Stimulated activated naive CD4-positive, alpha-beta T cell treated with Interleukin-2 at 50 U/mL for 16 hours (primary cell): Measurements from ENCODE around the gene FKBP15.
"Not testable (repeated sequence)": the region's sequence is repeated elsewhere in the genome, so short reads cannot be mapped to it uniquely, and the experiment has no call there.

Source experiments
- DNase-seq: peaks from one replicate; lab custom pipeline; 2025; lab: John Stamatoyannopoulos, UW

The FKBP15 gene

DNA sequence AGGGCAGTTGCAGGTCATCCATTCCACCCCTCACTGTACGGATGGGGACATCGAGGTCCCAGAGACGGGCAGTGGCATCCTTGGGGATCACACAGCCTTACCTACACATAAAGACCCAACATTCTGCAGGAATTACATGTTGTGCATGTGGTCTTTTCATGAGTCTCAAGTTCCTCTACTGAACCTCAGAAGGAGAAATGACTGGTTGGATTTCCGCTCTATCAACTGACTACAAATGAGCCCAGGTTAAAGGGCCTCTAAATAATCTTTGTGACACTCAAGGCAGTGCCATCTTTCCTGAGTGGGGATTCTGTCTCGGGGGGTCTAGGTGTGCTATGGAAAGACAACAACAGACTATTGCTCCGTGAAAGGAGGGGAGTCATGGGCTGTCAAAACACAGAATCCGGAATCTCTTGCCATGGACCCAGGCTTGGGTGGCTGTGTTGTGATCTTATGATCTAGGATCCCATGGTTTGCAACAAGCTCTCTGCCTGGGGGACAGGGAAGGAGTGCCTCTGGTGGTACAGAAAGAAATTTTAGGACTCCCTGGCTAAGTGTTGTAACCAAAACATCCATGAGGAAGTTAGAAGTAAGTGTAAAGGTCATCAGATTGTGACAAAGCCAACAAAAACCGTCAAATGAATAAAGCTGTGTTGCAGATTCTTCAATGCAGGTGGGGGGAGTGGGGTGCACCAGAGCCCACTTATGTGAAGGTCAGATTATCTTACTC, 72.1 kb downstream of the FKBP15 start:
- no peak for DNase-seq

DNA sequence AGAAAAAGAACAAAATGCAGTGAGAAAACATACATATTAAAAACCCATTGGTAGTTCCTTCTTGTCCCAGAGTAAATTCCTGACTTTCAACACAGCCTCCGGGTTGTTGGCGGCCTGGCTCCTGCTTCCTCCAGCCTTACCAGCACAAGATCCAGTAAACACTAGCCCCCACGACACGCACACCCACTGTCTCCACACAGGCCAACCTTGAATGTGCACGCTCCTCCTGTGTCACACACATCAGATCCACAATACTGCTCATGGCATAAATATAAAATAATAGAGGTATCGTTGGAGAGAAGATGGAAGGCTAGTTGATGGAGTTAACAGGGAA, 72.7 kb downstream of the FKBP15 start:
- DNase-seq, result no peak

DNA sequence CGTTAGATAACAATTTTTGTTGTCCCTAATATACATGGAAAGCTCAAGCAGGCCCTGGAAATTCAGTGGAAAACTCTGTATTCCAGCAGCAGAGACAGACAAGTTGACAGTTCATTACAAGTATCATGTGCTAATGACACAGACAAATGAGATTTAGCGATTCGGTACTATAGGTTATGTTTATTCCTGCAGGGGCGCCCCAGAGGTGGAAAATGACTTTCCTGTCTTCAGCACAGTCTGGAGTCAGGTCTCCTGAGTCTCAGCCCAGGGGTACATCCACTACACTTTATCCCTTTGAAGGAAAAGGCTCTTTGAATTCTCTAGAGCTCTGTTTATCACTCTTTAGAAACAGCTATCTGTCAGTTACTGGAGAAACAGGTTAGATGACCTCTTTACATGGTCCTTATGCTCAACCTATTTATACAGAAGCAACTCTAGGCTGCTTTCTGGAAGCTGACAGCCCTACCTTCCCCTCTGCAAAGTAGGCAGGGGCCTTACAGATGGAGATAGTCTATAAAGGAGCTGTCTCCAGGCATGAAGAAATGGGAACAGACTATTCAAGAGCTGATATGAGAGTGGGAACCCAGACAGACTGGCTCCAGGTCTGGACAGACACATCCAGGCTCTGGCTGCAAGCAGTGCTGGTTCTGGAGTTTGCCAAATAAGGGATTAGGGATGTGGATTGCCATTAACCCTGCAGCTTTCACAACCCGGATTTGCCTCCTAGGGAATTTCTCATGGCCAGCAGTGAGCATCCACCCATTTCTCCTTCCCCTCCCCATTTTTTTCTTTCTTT, 77.4 kb downstream of the FKBP15 start:
- DNase-seq, result no peak

DNA sequence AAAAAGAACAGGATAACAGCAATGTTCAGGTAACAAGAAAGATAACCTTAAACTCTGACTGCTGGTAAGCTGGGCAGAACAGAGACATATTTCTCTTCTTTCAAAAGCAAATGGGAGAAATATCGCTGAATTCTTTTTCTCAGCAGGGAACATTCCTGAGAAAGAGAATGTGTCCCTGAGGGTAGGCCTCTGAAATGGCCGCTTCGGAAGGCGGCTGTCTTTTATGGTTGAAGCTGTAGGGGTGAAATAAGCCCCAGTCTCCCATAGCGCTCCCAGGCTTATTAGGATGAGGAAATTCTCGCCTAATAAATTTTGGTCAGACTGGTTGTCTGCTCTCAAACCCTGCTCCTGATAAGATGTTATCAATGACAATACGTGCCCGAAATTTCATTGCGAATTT, 80.2 kb downstream of the FKBP15 start:
- DNase-seq, result not testable (repeated sequence)

DNA sequence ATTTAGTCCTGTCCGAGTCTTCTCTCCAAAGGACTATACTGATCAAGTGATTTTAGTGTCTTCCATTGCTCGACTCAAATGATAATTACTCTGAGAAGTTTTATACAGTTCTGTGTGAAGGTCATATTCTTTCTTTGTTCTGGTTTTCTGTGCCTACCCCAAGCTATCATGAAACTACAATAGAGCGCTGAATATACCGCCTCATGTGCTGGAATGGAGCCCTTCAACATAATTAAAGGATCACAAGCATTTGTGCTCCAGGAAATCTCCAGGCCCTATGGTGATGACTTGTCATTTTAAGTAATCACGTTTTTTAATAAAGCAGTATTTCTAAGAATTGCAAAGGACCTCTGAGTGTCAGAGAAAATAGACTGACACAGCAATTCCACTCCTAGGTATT, 81.1 kb downstream of the FKBP15 start:
- no peak for DNase-seq

- DNase-seq, result no peak
Measured at GRCh38 chr9:113139225-113139829, 81.8 kb downstream of the FKBP15 start.

DNA sequence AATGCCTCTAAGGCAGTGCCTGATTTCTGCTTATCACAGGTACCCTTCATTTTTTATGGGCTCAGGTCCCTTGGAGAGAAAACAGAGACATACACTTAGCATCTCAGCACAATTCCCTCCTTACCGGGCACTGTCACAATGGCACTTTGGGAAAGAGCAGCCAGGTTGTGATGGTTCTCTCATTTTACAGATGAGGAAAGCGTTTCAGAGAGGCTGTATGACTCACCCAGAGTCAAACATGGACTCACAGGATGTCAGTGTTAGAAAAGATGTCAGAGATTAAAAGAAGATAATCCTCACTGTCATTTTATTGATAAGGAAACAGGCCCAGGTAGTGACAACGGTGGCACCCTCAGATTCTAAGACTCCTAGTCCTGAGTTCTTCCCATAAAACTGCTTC, 82.3 kb downstream of the FKBP15 start:
- DNase-seq, result no peak

DNA sequence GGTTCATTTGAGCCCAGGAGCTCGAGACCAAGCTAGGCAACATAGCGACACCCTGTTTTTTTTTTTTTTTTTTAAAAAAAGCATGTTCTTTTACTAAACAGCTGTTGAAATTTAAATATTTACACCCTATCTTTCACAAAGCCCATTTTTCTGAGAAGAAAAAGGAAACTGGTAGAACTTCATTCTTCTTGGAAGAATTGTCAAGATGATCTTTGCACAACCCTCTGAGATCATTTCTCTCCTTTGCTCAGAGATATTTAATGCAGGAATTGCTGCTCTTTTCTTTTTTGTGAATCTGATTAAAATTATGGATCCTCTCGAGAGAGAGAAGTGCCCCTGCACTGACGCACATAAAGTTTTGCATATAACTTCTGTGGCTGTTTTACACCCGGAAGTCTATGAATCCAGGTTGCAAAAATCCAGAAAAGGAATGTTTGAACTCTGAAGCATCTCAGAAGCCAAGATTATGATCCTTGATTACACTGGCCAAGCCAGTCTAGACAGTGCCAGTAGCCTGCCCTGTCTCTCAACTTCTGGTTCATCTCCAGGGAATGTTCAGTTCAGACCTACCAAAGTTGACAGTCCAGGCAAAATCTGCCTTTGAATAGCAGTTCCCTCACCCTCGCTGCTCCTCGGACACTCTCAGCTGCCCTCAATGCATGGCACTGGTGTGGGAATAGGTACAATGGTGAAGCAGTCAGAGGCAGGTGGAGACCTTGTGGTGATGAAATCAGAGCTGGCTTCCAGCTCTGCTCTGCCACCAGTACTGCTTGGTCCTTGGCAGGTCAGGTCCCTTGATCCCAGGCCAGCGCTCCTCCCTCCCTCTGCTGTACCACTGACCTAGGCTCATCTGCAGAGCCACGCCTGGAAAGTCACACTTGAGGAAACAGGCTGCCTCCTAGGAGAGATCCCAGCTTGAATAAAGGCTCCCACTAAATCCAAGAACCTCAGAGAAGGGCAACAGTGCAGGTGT, 83.6 kb downstream of the FKBP15 start:
- DNase-seq, result no peak

DNA sequence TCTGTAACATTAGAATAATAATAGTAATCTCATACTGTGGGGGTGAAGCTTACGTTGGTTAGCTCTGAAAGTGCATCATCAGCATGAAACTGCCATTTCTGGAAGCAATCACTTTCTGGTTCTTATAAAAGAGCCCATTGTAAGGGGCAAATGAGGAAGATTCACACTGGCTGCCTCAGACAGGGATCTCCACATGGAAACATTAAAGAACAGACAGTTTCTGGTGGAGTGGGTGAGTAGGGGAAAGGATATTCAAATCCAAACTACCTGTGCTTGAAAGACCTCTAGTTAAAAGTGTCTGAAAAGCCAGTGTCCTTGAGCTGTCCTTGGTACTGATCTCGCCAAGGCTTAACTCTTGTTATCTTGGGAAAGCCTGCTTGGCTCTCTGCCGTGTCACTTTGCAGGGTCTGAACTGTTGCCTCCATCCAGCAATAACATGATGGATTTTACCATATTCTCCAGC, 89.4 kb downstream of the FKBP15 start:
- no peak for DNase-seq

- no peak for DNase-seq
Measured at GRCh38 chr9:113129884-113130283, 91.2 kb downstream of the FKBP15 start.

- DNase-seq, result no peak
Measured at GRCh38 chr9:113129466-113129865, 91.6 kb downstream of the FKBP15 start.

GRCh38 chr9:113125386-113126035, 95.6 kb downstream of the FKBP15 start:
- DNase-seq, result no peak

GRCh38 chr9:113118829-113119228, 102.2 kb downstream of the FKBP15 start:
- DNase-seq, result not testable (repeated sequence)
